ENCODE results near the gene ZC2HC1C.
"Not testable (repeated sequence)": the region's sequence is repeated elsewhere in the genome, so short reads cannot be mapped to it uniquely, and the experiment has no call there.

The ZC2HC1C gene

GRCh38 chr14:75096959-75097358, 27.5 kb downstream of the ZC2HC1C start:
- no peak for DNase-seq

GRCh38 chr14:75098212-75098611, 28.8 kb downstream of the ZC2HC1C start:
- no peak for DNase-seq

DNA sequence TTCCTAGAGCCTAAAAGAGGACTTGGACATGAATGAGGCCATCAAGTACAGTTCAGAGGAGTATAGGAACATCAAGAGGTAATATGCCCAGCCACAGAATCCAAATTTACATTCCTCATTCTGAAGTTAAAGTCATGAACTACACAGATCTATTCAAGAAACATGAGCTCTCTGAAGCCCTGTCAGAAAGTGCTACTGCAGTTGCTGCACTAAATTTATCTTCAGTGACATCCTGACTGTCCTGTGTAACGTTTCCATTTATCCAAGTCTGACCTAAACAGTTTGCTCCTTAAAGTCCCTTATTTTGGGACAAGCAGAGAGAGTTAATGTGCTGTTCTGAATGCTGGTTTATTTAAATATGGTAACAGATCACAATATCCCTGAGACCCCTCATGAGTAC, 29.2 kb downstream of the ZC2HC1C start:
- DNase-seq, result no peak

DNA sequence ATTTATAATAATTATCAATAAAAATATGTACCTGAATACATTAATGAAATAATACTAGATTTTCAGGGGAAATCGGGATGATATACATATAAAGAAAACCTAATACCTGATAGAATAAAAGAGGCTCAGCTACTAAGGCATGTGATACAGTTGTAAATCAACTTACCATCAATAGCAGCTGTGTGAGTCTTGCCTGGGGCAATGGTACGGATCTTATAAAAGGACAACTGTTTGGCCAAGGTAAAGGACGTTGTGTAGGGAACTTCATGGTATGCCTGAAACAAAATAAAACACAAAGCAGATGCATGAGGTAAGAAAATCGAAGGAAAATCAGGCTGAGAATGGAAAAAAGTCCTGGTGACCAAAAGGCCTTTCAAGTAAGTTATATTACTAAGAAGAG, 32.0 kb downstream of the ZC2HC1C start:
- DNase-seq, result no peak

DNA sequence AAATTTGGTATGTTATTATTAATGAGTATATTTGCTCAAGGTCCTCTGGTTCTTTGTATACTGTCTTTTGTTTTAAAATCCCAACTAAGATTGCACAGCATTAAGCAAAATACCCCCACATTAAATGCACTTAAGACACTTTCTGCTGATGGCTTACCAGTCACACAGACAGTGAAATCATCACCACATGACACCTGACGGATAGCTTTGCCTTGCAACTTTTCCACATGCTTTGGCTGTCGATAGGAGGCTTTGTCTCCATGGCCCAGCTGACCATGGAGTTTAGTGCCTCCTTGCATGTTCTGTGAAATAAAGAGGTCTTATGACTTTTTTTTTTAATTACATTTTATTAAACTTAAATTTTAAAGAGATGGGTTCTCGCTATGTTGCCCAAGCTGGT, 37.7 kb downstream of the ZC2HC1C start:
- no peak for DNase-seq

DNA sequence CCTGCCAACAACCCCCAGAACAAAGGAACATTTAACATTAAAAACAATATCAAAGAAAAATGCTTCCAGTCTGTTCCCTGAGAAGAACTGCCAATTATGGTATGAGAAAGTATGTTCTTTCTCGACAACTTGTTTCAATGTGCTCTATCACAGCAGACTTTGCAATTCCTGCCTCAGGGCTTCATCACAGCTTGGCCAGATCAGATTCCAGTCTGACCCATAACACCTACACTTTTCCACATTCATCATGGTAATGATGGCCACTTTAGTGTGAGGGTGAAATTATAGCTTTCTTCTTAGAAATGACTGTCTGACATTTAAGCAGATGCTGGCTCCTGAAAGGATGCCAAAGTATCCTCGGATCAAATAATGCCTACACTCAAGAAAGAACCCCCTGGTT, 40.4 kb downstream of the ZC2HC1C start:
- no peak for DNase-seq

DNA sequence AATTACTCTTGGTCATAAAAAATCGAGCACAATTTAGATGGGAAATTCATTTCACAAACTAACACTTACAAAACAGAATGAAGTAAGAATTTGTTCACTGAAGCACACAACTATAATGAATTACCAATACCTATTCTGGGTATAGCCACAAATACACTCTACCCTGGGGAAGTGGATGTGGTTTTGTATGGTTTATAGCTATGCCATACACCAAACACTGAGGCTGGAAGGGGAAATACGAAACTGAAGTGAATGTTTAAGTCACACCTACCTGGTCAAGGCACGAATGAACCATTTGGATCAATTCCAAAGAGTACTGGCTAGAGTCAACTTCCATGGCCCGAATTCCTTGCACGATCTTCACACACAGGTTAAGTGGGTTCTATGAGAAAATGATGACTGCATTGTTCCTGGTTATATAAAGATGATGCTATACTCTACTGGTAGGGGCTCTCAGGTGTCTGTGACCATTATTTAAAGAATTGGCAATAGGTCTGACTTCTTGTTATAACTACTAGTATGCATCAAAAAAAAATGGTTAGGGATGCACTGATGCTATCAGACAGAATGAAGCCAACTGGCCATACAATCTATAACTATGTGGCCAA, 44.6 kb downstream of the ZC2HC1C start:
- DNase-seq, result no peak

DNA sequence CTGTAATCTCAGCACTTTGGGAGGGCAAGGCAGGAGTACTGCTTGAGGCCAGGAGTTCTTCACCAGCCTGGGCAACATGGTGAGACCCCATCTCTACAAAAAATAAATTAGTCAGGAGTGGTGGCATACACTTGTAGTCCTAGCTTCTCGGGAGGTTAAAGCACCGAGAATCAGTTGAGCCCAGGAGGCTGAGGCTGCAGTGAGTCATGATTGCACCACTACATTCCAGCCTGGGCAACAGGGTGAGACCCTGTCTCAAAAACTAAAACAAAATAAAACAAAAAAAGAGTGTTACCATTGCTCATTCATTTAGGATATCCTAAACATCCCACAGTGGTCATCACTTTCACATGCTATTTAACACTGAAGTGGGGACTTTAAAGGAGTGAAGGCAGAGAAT, 49.6 kb downstream of the ZC2HC1C start:
- DNase-seq, result no peak

- no peak for DNase-seq
These were observed 51.3 kb downstream of the ZC2HC1C start for GRCh38 chr14:75120541-75121291.

GRCh38 chr14:75121552-75121951, 52.1 kb downstream of the ZC2HC1C start:
- DNase-seq, result no peak

GRCh38 chr14:75123991-75124390, 54.5 kb downstream of the ZC2HC1C start:
- DNase-seq, result no peak

GRCh38 chr14:75125617-75126016, 56.2 kb downstream of the ZC2HC1C start:
- no peak for DNase-seq

DNA sequence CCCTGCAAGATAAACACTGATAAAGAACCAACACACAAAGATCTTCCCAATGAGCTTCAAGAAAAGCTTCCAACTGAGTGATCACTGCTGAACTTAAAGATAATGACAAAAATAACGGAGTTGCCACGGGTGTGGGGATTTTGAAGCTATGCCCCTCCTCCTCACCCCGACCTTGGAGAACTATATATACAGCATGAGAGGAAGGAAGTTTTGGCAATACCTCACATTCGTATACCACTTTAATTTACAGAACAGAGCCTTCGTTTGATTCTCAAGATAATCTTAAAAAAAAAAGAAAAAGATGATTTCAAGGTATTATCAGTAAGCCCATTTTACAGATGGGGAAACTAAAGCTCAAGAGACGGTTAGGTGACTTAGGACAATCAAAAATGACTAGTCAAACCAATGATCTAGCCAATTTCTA, 56.7 kb downstream of the ZC2HC1C start:
- no peak for DNase-seq

GRCh38 chr14:75126679-75127473, 57.4 kb downstream of the ZC2HC1C start, which contains the start of gene NEK9:
Gene NEK9, minus strand, starts transcription at chr14:75127048. Its CDS starts 127 bp downstream, at chr14:75126921.
- DNase-seq, result peak; percentile 60

GRCh38 chr14:75127474-75127820, 58.0 kb downstream of the ZC2HC1C start:
- not testable (repeated sequence) for DNase-seq

DNA sequence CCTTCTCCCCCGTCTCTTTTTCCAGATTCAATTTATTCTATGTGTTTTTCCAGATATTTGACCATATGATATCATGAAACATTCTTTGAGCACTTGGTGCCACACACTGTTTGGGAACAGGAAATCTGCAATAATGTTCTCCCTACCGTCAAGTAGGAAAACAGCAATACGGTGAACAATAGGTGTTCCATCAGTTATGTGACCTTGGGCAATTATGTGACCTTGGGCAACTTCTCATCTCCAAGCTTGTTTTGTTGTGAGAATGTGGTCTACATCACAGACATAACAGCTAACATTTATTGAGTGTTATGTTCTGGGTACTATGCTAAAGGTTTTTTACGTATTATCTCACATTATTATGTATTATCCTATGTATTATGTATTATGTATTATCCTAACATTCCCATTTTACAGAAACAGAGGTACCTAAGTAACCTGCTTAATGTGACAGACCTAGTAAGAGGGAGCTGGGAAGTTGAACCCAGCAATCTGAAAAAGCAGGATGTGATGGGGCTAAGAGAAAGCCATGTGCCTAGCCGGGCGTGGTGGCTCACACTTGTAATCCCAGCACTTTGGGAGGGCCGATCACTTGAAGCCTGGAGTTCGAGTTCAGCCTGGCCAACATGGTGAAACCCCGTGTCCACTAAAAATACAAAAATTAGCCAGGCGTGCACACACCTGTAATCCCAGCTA, 58.6 kb downstream of the ZC2HC1C start:
- no peak for DNase-seq

DNA sequence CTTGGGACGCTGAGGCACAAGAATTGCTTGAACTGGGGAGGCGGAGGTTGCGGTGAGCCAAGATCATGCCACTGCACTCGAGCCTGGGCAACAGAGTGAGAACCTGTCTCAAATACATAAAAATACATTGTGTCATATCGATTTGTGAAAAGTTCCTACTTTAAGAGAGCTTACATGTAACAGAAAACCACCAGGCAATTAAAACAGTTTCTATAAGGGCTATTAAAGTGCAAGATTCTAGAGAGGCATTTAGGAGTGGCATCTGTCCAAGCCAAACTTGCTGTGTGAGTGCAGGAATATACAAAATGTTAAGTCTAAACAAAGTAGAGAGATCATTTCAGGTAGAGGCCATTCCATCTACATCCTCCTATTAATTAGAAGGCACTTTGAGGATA, 59.2 kb downstream of the ZC2HC1C start:
- no peak for DNase-seq
